Gastroesophageal sphincter (tissue), 2 donors: ENCODE measurements around the gene SLC6A8.

Source experiments
- EP300 ChIP-seq: sonication (generic); formaldehyde crosslinking; IDR thresholded peaks from one replicate; pipeline ENCODE4 v1.6.1; 2017; ENCODE audit warnings: antibody characterized with exemption, mild to moderate bottlenecking
- POLR2A ChIP-seq, 2 donors: fragments of 450-650 bp; IDR thresholded peaks; one replicate each; pipeline ENCODE4 v1.6.1; 2017; ENCODE audit warnings: antibody characterized with exemption in 2 of 2, mild to moderate bottlenecking in 2 of 2, moderate library complexity in 1 of 2
- POLR2AphosphoS5 ChIP-seq: sonication (generic); formaldehyde crosslinking; IDR thresholded peaks from one replicate; pipeline ENCODE4 v1.6.1; 2017; ENCODE audit warnings: antibody characterized with exemption

DNA sequence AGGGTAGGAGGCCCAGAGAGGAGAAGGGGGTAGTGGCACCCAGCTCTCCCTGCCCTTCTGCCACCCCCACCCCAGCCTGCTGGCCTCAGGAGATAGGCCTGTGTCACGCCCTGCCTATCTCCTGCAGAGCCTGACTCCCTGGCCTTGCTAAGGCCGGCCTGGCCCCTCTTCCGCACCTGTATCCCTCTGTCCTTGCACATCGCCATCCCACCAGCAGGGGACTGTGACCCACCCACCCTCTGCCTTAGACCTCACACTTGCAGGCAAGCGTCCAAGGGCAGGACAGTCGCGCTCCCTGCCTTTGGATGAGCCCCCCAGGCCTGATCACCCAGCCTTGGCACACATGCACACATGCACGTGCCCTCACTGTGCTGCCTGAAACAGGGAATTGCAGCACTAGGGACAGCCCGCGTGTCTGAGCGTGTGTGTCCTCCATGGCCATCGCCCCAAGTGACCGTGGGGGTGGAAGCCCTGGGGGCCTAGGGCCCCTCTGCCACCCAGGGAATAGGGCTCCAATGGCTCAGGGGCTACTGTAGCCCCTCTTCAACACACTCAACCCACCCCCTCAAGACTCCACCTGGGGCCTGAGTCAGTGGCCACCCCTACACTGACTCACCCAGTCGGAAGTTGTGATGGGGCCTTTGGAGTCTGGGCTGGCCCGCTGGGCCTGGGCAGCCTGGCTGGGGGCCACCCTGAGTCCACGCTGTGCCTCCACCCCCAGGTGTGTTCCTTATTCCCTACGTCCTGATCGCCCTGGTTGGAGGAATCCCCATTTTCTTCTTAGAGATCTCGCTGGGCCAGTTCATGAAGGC, 2.1 kb downstream of the SLC6A8 start:
- TF ChIP-seq POLR2A (IDR thresholded peaks at IDR 0.05) = no peak
- TF ChIP-seq POLR2AphosphoS5 = no peak
- TF ChIP-seq EP300 = no peak
